BLaER1 treated with 17β-estradiol and CSF1 and Interleukin-3, amounts not matched to agents 10 nM and 100 nM (cell line): ENCODE data around the gene FBXL16.
A peak's percentile ranks its signal among the peaks of the same experiment; 100 is the strongest.
"Not testable (repeated sequence)": the region's sequence is repeated elsewhere in the genome, so short reads cannot be mapped to it uniquely, and the experiment has no call there.

Experiments used
- H3K27ac ChIP-seq, 11 experiments: shearing (Covaris generic); formaldehyde crosslinking; 2 replicates each; pipeline ENCODE4 v1.8.1; 2022
- H3K27me3 ChIP-seq, 11 experiments: shearing (Covaris generic); formaldehyde crosslinking; 2 replicates each; pipeline ENCODE4 v1.8.1; 2022
- H3K36me3 ChIP-seq, 11 experiments: shearing (Covaris generic); formaldehyde crosslinking; 2 replicates each; pipeline ENCODE4 v1.8.1; 2022
- H3K4me1 ChIP-seq, 10 experiments: shearing (Covaris generic); formaldehyde crosslinking; 2 replicates each; pipeline ENCODE4 v1.8.1; 2022
- H3K4me2 ChIP-seq, 11 experiments: shearing (Covaris generic); formaldehyde crosslinking; 2 replicates each; pipeline ENCODE4 v1.8.1; 2022
- H3K4me3 ChIP-seq, 10 experiments: shearing (Covaris generic); formaldehyde crosslinking; 2 replicates each; pipeline ENCODE4 v1.8.1; 2022
- H3K9ac ChIP-seq, 11 experiments: shearing (Covaris generic); formaldehyde crosslinking; 2 replicates each; pipeline ENCODE4 v1.8.1; 2022
- H3K9me3 ChIP-seq, 11 experiments: shearing (Covaris generic); formaldehyde crosslinking; replicated peaks in 1 of 11; 2 replicates each; pipeline ENCODE4 v1.8.1; 2022
- H4K20me1 ChIP-seq, 11 experiments: shearing (Covaris generic); formaldehyde crosslinking; 2 replicates each; pipeline ENCODE4 v1.8.1; 2022
- Cebpa-rat ChIP-seq, 11 experiments: shearing (Covaris generic); IDR thresholded peaks; 2 replicates each; pipeline ENCODE4 v1.8.1; 2022

The FBXL16 gene

GRCh38 chr16:695355-696089, 10.1 kb downstream of the FBXL16 start:
- Histone ChIP-seq H3K4me3 (peak overlapping the region; percentile 40 to 67 (median 52)), H3K36me3 (no peaks in the 10 kb centered on the region), H3K27me3 (peaks cover 92 to 98% (median 97%) of the 10 kb centered on the region in 11 experiments), H3K9ac (no peak overlapping the region), H3K9me3 (no peaks in the 10 kb centered on the region), H3K4me2 (peak overlapping the region; percentile 81 to 99 (median 95)), H3K4me1 (peaks cover 23 to 33% (median 30%) of the 10 kb centered on the region in 10 experiments), H4K20me1 (peaks cover 0 to 50% (median 24%) of the 10 kb centered on the region in 11 experiments; a peak in 14 of 22 replicates), H3K27ac (no peak overlapping the region)
- TF ChIP-seq Cebpa-rat (IDR thresholded peaks at IDR 0.05), result no peak

- Histone ChIP-seq H3K9ac (peak overlapping the region in 1 of 11 experiments; percentile 29; a peak in 1 of 22 replicates), H3K27ac (no peak overlapping the region), H4K20me1 (peaks cover 0 to 44% (median 18%) of the 10 kb centered on the region in 11 experiments; a peak in 14 of 22 replicates), H3K9me3 (no peaks in the 10 kb centered on the region), H3K36me3 (no peaks in the 10 kb centered on the region), H3K4me2 (peak overlapping the region; percentile 79 to 99 (median 90)), H3K4me1 (peaks cover 23 to 35% (median 32%) of the 10 kb centered on the region in 10 experiments), H3K27me3 (peaks cover 85 to 92% (median 91%) of the 10 kb centered on the region in 11 experiments), H3K4me3 (peak overlapping the region; percentile 29 to 67 (median 52); a peak in 18 of 20 replicates)
- no peak for TF ChIP-seq Cebpa-rat (IDR thresholded peaks at IDR 0.05)
These were observed 10.7 kb downstream of the FBXL16 start for GRCh38 chr16:694863-695354.

GRCh38 chr16:694187-694862, 11.3 kb downstream of the FBXL16 start:
- H3K36me3 ChIP-seq, result no peaks in the 10 kb centered on the region
- H3K27ac ChIP-seq, result no peak overlapping the region
- H3K4me2 ChIP-seq, result peak overlapping the region; percentile 79 to 99 (median 90)
- H4K20me1 ChIP-seq, result peaks cover 0 to 41% (median 17%) of the 10 kb centered on the region in 11 experiments; a peak in 13 of 22 replicates
- no peak for TF ChIP-seq Cebpa-rat (IDR thresholded peaks at IDR 0.05)
- H3K9me3 ChIP-seq, result no peaks in the 10 kb centered on the region
- peaks cover 27 to 40% (median 38%) of the 10 kb centered on the region in 10 experiments for H3K4me1 ChIP-seq
- peak overlapping the region; percentile 14 to 67 (median 52); a peak in 17 of 20 replicates for H3K4me3 ChIP-seq
- H3K27me3 ChIP-seq, result peaks cover 80 to 86% (median 85%) of the 10 kb centered on the region in 11 experiments
- H3K9ac ChIP-seq, result peak overlapping the region in 1 of 11 experiments; percentile 29; a peak in 1 of 22 replicates

GRCh38 chr16:693766-694165, 11.8 kb downstream of the FBXL16 start:
- peak overlapping the region; percentile 79 to 99 (median 90); a peak in 20 of 22 replicates for H3K4me2 ChIP-seq

GRCh38 chr16:693364-693763, 12.2 kb downstream of the FBXL16 start:
- Histone ChIP-seq H3K9me3 (no peaks in the 10 kb centered on the region), H3K27me3 (peaks cover 70 to 77% (median 75%) of the 10 kb centered on the region in 11 experiments), H3K4me2 (peak overlapping the region in 9 of 11 experiments; percentile 81 to 99 (median 95); a peak in 13 of 22 replicates), H4K20me1 (peaks cover 0 to 31% (median 17%) of the 10 kb centered on the region in 11 experiments; a peak in 13 of 22 replicates), H3K36me3 (no peaks in the 10 kb centered on the region), H3K9ac (no peak overlapping the region), H3K4me3 (peak overlapping the region in 6 of 10 experiments; percentile 31 to 67 (median 54); a peak in 5 of 20 replicates), H3K4me1 (peaks cover 37 to 50% (median 47%) of the 10 kb centered on the region in 10 experiments), H3K27ac (no peak overlapping the region)
- no peak for TF ChIP-seq Cebpa-rat (IDR thresholded peaks at IDR 0.05)

More at GRCh38 chr16:693766-694165, 11.8 kb downstream of the FBXL16 start:
- H3K27me3 ChIP-seq, result peaks cover 74 to 81% (median 80%) of the 10 kb centered on the region in 11 experiments
- H3K4me1 ChIP-seq, result peaks cover 33 to 46% (median 43%) of the 10 kb centered on the region in 10 experiments
- no peak for TF ChIP-seq Cebpa-rat (IDR thresholded peaks at IDR 0.05)
- peaks cover 0 to 35% (median 17%) of the 10 kb centered on the region in 11 experiments; a peak in 12 of 22 replicates for H4K20me1 ChIP-seq
- peak overlapping the region; percentile 14 to 67 (median 50); a peak in 13 of 20 replicates for H3K4me3 ChIP-seq
- no peak overlapping the region for H3K27ac ChIP-seq
- H3K9me3 ChIP-seq, result no peaks in the 10 kb centered on the region
- H3K9ac ChIP-seq, result no peak overlapping the region
- no peaks in the 10 kb centered on the region for H3K36me3 ChIP-seq

GRCh38 chr16:692356-693108, 13.1 kb downstream of the FBXL16 start:
- no peak for TF ChIP-seq Cebpa-rat (IDR thresholded peaks at IDR 0.05)
- Histone ChIP-seq H3K9me3 (no peaks in the 10 kb centered on the region), H3K4me3 (no peak overlapping the region), H3K27ac (no peak overlapping the region), H3K4me1 (peaks cover 37 to 56% (median 50%) of the 10 kb centered on the region in 10 experiments), H3K27me3 (peaks cover 62 to 68% (median 67%) of the 10 kb centered on the region in 11 experiments), H4K20me1 (peaks cover 0 to 36% (median 20%) of the 10 kb centered on the region in 11 experiments; a peak in 12 of 22 replicates), H3K36me3 (peaks cover 0 to 7% (median 3%) of the 10 kb centered on the region in 11 experiments; a peak in 12 of 22 replicates), H3K4me2 (no peak overlapping the region), H3K9ac (no peak overlapping the region)

- Histone ChIP-seq H3K4me1 (peaks cover 40 to 60% (median 50%) of the 10 kb centered on the region in 10 experiments), H3K27me3 (peaks cover 51 to 56% (median 55%) of the 10 kb centered on the region in 11 experiments), H4K20me1 (peaks cover 0 to 42% (median 20%) of the 10 kb centered on the region in 11 experiments; a peak in 12 of 22 replicates), H3K4me2 (peak overlapping the region in 4 of 11 experiments; percentile 98 to 99 (median 98); a peak in 6 of 22 replicates), H3K36me3 (peaks cover 9 to 20% (median 15%) of the 10 kb centered on the region in 11 experiments; a peak in 19 of 22 replicates)
- H3K9ac ChIP-seq, H3K9me3 ChIP-seq, H3K4me3 ChIP-seq, H3K27ac ChIP-seq: not testable (repeated sequence)
These were observed 14.4 kb downstream of the FBXL16 start for GRCh38 chr16:691242-691641.
